SK-N-SH (cell line): ENCODE data around the gene RHOU. TPM values are rescaled to one million over a fixed set of nuclear protein-coding genes. Genes with fewer than 3 reads are reported as not detected.

Experiments used
- CTCF ChIA-PET: fragments of 300-600, 350-600 bp; formaldehyde crosslinking; extraction: SDS; loops from one replicate; lab custom pipeline; 2021; lab: Yijun Ruan, JAX
- POLR2A ChIA-PET: fragments of 350-600 bp; sonication (Branson Sonifier 250); formaldehyde crosslinking; extraction: SDS; loops from one replicate; lab custom pipeline; 2020; ENCODE audit warnings: antibody characterized with exemption, inconsistent platforms; lab: Yijun Ruan, JAX
- DNase-seq: peaks from one replicate; pipeline ENCODE4 v3.0.0; 2012
- H2AFZ ChIP-seq: fragments of 200-600 bp; sonication (generic); 2 replicates; pipeline ENCODE4 v1.8.1; 2016; ENCODE audit warnings: antibody characterized with exemption, mild to moderate bottlenecking, low read depth
- H3F3A ChIP-seq: fragments of 200-600 bp; sonication (generic); replicated peaks from 2 replicates; pipeline ENCODE3; 2016; ENCODE audit warnings: antibody characterized with exemption, mild to moderate bottlenecking; ENCODE audit not compliant: insufficient read depth
- H3K27ac ChIP-seq, 2 experiments: fragments of 200-500 bp in 1 of 2; fragments of 200-600 bp in 1 of 2; sonication (Bioruptor generic) in 1 of 2; sonication (generic), shearing (Covaris generic) in 1 of 2; 2 replicates each; pipeline versions ENCODE4 v1.5.1 to v1.6.1; 2014 to 2016; ENCODE audit warnings: low read depth in 2 of 2, inconsistent platforms in 1 of 2, low read length in 1 of 2, mild to moderate bottlenecking in 1 of 2, mixed read lengths in 1 of 2
- H3K27me3 ChIP-seq: fragments of 200-600 bp; sonication (generic), shearing (Covaris generic); 2 replicates; pipeline ENCODE4 v1.6.1; 2016; ENCODE audit warnings: mixed run types; ENCODE audit not compliant: insufficient read depth
- H3K36me3 ChIP-seq, 2 experiments: fragments of 200-500 bp in 1 of 2; fragments of 200-600 bp in 1 of 2; sonication (Bioruptor generic) in 1 of 2; sonication (generic) in 1 of 2; replicated peaks in 1 of 2; 2 replicates each; pipeline versions ENCODE3 to v1.5.1; 2014 to 2016; ENCODE audit warnings: low read length in 1 of 2, mild to moderate bottlenecking in 1 of 2; ENCODE audit not compliant: insufficient read depth in 2 of 2, control insufficient read depth in 1 of 2
- H3K4me1 ChIP-seq, 2 experiments: fragments of 200-500 bp in 1 of 2; fragments of 200-600 bp in 1 of 2; sonication (Bioruptor generic) in 1 of 2; sonication (generic), shearing (Covaris generic) in 1 of 2; 2 replicates each; pipeline versions ENCODE4 v1.5.1 to v1.6.1; 2014 to 2016; ENCODE audit warnings: low read depth in 1 of 2, low read length in 1 of 2, mixed run types in 1 of 2; ENCODE audit not compliant: insufficient read depth in 2 of 2, control insufficient read depth in 1 of 2
- H3K4me2 ChIP-seq: fragments of 200-600 bp; sonication (generic), shearing (Covaris generic); 2 replicates; pipeline ENCODE4 v1.6.1; 2017; ENCODE audit warnings: mixed run types
- H3K4me3 ChIP-seq, 2 experiments: fragments of 200-500 bp in 1 of 2; fragments of 200-600 bp in 1 of 2; sonication (Bioruptor generic) in 1 of 2; sonication (generic), shearing (Covaris generic) in 1 of 2; 2 replicates each; pipeline versions ENCODE4 v1.5.1 to v1.8.1; 2014 to 2016; ENCODE audit warnings: low read depth in 2 of 2, inconsistent platforms in 1 of 2, low read length in 1 of 2, mild to moderate bottlenecking in 1 of 2, mixed read lengths in 1 of 2, moderate library complexity in 1 of 2
- H3K79me2 ChIP-seq: fragments of 200-600 bp; sonication (generic); 2 replicates; pipeline ENCODE4 v1.8.1; 2017; ENCODE audit warnings: mild to moderate bottlenecking; ENCODE audit not compliant: insufficient read depth
- H3K9ac ChIP-seq: fragments of 200-600 bp; sonication (generic); 2 replicates; pipeline ENCODE4 v1.6.1; 2017; ENCODE audit warnings: mixed run types
- H3K9me2 ChIP-seq: fragments of 200-600 bp; sonication (generic); 2 replicates; pipeline ENCODE4 v1.6.1; 2017; ENCODE audit warnings: mixed run types
- H3K9me3 ChIP-seq: fragments of 200-600 bp; sonication (generic); 2 replicates; pipeline ENCODE4 v1.6.1; 2017; ENCODE audit warnings: mixed run types, mild to moderate bottlenecking, moderate library complexity
- H4K20me1 ChIP-seq: fragments of 200-600 bp; sonication (generic); 2 replicates; pipeline ENCODE4 v1.6.1; 2017; ENCODE audit warnings: mild to moderate bottlenecking, mixed run types; ENCODE audit not compliant: insufficient read depth
- CHD2 ChIP-seq: fragments of 150-350 bp; IDR thresholded peaks from 2 replicates; pipeline ENCODE4 v1.6.1; 2018; ENCODE audit warnings: low read length; ENCODE audit not compliant: partially characterized antibody
- ELF1 ChIP-seq: IDR thresholded peaks from 2 replicates; pipeline ENCODE4 v1.4.0; 2012
- EP300 ChIP-seq, 2 experiments: IDR thresholded peaks; 2 replicates each; pipeline versions ENCODE4 v1.4.0 to v1.6.1; 2012; ENCODE audit warnings: borderline replicate concordance in 1 of 2, low read depth in 1 of 2, low read length in 1 of 2
- EZH2phosphoT487 ChIP-seq: fragments of 200-600 bp; sonication (generic); IDR thresholded peaks from 2 replicates; pipeline ENCODE4 v1.6.1; 2017; ENCODE audit warnings: low read depth, mixed run types, mild to moderate bottlenecking, antibody characterized with exemption, moderate library complexity, borderline replicate concordance
- FOXJ3 ChIP-seq: sonication (generic); formaldehyde crosslinking; IDR thresholded peaks from 2 replicates; pipeline ENCODE4 v1.5.1; 2020; ENCODE audit warnings: mild to moderate bottlenecking, missing genetic modification reagents
- GABPA ChIP-seq: IDR thresholded peaks from 2 replicates; pipeline ENCODE4 v1.4.0; 2012; ENCODE audit warnings: low read depth, mild to moderate bottlenecking
- JUND ChIP-seq: IDR thresholded peaks from 2 replicates; pipeline ENCODE4 v1.4.0; 2012
- MXI1 ChIP-seq: IDR thresholded peaks from 2 replicates; pipeline ENCODE4 v1.6.1; 2012; ENCODE audit warnings: mild to moderate bottlenecking, low read depth, low read length, improper control_type of control experiment
- NFIC ChIP-seq: IDR thresholded peaks from 2 replicates; pipeline ENCODE4 v1.4.0; 2012; ENCODE audit warnings: borderline replicate concordance
- NRF1 ChIP-seq: IDR thresholded peaks from 2 replicates; pipeline ENCODE4 v1.6.1; 2012; ENCODE audit warnings: low read depth, mild to moderate bottlenecking, low read length
- POLR2AphosphoS5 ChIP-seq: IDR thresholded peaks from 2 replicates; pipeline ENCODE4 v1.6.1; 2012; ENCODE audit warnings: low read depth, low read length
- RCOR1 ChIP-seq: fragments of 150-350 bp; IDR thresholded peaks from 2 replicates; pipeline ENCODE4 v1.6.1; 2017; ENCODE audit warnings: antibody characterized with exemption, low read length
- RFX5 ChIP-seq: IDR thresholded peaks from 2 replicates; pipeline ENCODE4 v1.6.1; 2012; ENCODE audit warnings: mild to moderate bottlenecking, improper control_type of control experiment, low read length
- RXRA ChIP-seq: IDR thresholded peaks from 2 replicates; pipeline ENCODE4 v1.4.0; 2012; ENCODE audit warnings: low read depth, mild to moderate bottlenecking, borderline replicate concordance
- TCF12 ChIP-seq: IDR thresholded peaks from 2 replicates; pipeline ENCODE4 v1.4.0; 2012
- YY1 ChIP-seq: IDR thresholded peaks from 2 replicates; pipeline ENCODE4 v1.4.0; 2012; ENCODE audit warnings: low read depth, mild to moderate bottlenecking
- WGBS: methylation state at CpG from one replicate; pipeline ENCODE4 v1.1.6; 2017; ENCODE audit warnings: low lambda C conversion rate; 5-methylcytosine and 5-hydroxymethylcytosine counted together
- polyA plus RNA-seq, 3 experiments: library from polyadenylated mRNA; depleted of rRNA; stranded (reverse); fragments of >200 nt; gene quantifications; 2 replicates each; pipeline ENCODE4 v1.2.3, GENCODE V29; 2012
- TF ChIP-seq, protein P1 (sequence below): IDR thresholded peaks from 2 replicates; pipeline ENCODE4 v1.4.0; 2012; ENCODE audit warnings: low read depth, borderline replicate concordance
- TF ChIP-seq, protein P2 (sequence below): IDR thresholded peaks from 2 replicates; pipeline ENCODE4 v1.6.1; 2012; ENCODE audit warnings: mild to moderate bottlenecking, low read depth, low read length, moderate library complexity
- TF ChIP-seq, protein P3 (sequence below): IDR thresholded peaks from 2 replicates; pipeline ENCODE4 v1.4.0; 2012; ENCODE audit warnings: low read depth

RHOU gene
- polyA plus RNA-seq, 1 of the 3 experiments (the other 2 are of a cell fraction): 0.36 TPM

DNA sequence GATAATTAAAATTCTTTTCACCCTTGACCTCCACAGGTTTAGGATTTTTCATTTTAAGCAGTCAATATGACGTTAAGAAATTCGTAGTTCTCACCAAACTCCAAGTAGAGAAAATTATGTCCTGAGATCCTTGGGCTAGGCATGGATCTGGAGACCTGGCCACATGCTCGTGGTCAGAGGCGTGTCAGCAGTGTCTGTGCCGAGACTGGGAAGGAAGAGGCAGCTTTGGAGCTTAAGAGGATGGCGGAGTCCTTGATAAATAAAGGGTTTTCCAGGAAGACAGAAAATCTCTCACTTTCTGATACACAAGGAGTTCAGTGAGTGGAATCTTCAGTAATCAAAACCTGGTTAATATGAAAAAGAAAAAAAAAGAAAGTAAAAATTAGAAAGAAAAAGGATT is 17.0 kb downstream of the RHOU start:
- Histone ChIP-seq H3F3A (no peaks in the 10 kb centered on the region), H3K79me2 (no peaks in the 10 kb centered on the region), H3K4me3 (no peak overlapping the region), H3K4me2 (no peak overlapping the region), H3K9me3 (no peaks in the 10 kb centered on the region), H4K20me1 (no peaks in the 10 kb centered on the region), H3K27ac (no peak overlapping the region), H3K27me3 (no peaks in the 10 kb centered on the region; the same call in 1 of the 2 replicates), H3K9ac (no peak overlapping the region), H3K36me3 (no peaks in the 10 kb centered on the region), H3K4me1 (peaks cover 0 to 5% of the 10 kb centered on the region in 2 experiments; a peak in 1 of 4 replicates), H2AFZ (no peak overlapping the region), H3K9me2 (no peaks in the 10 kb centered on the region)
- ChIA-PET CTCF (interaction anchor here (0.5 kb wide), 1 partner anchor 34 kb away, joined by 3 read pairs; no protein-coding TSS in a partner anchor), POLR2A (no interaction called here)
- DNase-seq: no peak
- TF ChIP-seq FOXJ3 (CRISPR knock-in tag): no peak
- no peak for TF ChIP-seq NFIC
- TF ChIP-seq RXRA: no peak
- no peak for TF ChIP-seq EP300 (IDR thresholded peaks at IDR 0.05; ENCODE audit: borderline replicate concordance in 1 of 2, low read depth in 1 of 2, low read length in 1 of 2)
- no peak for TF ChIP-seq MXI1
- no peak for TF ChIP-seq RCOR1
- TF ChIP-seq RFX5: no peak
- no peak for TF ChIP-seq CHD2
- TF ChIP-seq POLR2AphosphoS5: no peak
- TF ChIP-seq, protein P1, sequence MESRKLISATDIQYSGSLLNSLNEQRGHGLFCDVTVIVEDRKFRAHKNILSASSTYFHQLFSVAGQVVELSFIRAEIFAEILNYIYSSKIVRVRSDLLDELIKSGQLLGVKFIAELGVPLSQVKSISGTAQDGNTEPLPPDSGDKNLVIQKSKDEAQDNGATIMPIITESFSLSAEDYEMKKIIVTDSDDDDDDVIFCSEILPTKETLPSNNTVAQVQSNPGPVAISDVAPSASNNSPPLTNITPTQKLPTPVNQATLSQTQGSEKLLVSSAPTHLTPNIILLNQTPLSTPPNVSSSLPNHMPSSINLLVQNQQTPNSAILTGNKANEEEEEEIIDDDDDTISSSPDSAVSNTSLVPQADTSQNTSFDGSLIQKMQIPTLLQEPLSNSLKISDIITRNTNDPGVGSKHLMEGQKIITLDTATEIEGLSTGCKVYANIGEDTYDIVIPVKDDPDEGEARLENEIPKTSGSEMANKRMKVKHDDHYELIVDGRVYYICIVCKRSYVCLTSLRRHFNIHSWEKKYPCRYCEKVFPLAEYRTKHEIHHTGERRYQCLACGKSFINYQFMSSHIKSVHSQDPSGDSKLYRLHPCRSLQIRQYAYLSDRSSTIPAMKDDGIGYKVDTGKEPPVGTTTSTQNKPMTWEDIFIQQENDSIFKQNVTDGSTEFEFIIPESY: no peak
- TF ChIP-seq JUND: no peak
- no peak for TF ChIP-seq TCF12
- no peak for TF ChIP-seq ELF1
- WGBS: 70% methylated on average over 6 of the region's 6 CpGs

DNA sequence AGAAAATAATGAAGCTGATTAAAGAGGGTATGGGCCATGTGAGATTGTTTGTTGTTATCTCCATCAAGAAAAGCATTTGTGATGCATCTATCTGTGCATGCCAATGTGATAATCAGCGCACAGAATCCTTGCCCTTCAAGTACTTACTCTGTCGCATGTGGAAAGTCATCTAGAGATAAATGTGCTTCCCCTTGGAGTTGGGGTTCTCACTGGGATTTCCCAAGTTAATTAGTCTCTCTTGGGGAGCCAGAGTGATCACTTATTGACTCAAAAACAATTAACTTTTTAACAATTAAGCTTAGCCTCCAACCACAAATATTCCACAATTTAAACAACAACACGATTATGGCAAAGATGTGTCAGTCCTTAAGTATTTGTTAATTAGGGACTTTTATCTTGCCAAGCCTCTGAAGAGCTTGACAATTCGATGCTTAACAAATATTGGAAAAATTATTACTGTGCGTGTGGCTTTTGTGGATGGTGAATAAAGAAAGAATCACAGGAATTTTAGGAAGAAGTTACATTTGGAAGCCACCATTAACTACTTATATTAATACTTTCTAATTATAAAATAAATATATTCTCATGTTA is 17.5 kb downstream of the RHOU start:
- CTCF ChIA-PET: interaction anchor here (0.5 to 0.7 kb wide), 2 partner anchors 34 to 324 kb away, joined by 3 read pairs; no protein-coding TSS in a partner anchor
- Histone ChIP-seq H3K79me2 (no peaks in the 10 kb centered on the region), H4K20me1 (no peaks in the 10 kb centered on the region), H2AFZ (no peak overlapping the region), H3K9ac (no peak overlapping the region), H3K9me3 (no peaks in the 10 kb centered on the region), H3K9me2 (no peaks in the 10 kb centered on the region), H3K4me3 (no peak overlapping the region), H3K4me2 (no peak overlapping the region), H3K36me3 (no peaks in the 10 kb centered on the region), H3F3A (no peaks in the 10 kb centered on the region), H3K27ac (no peak overlapping the region), H3K27me3 (no peaks in the 10 kb centered on the region; the same call in 1 of the 2 replicates), H3K4me1 (peaks cover 0 to 5% of the 10 kb centered on the region in 2 experiments; a peak in 1 of 4 replicates)
- TF ChIP-seq FOXJ3 (CRISPR knock-in tag) (no peak), CHD2 (no peak), EZH2phosphoT487 (no peak), POLR2AphosphoS5 (no peak), NRF1 (no peak), JUND (no peak), YY1 (no peak), MXI1 (no peak), GABPA (no peak), RXRA (no peak)
- TF ChIP-seq, protein P2, sequence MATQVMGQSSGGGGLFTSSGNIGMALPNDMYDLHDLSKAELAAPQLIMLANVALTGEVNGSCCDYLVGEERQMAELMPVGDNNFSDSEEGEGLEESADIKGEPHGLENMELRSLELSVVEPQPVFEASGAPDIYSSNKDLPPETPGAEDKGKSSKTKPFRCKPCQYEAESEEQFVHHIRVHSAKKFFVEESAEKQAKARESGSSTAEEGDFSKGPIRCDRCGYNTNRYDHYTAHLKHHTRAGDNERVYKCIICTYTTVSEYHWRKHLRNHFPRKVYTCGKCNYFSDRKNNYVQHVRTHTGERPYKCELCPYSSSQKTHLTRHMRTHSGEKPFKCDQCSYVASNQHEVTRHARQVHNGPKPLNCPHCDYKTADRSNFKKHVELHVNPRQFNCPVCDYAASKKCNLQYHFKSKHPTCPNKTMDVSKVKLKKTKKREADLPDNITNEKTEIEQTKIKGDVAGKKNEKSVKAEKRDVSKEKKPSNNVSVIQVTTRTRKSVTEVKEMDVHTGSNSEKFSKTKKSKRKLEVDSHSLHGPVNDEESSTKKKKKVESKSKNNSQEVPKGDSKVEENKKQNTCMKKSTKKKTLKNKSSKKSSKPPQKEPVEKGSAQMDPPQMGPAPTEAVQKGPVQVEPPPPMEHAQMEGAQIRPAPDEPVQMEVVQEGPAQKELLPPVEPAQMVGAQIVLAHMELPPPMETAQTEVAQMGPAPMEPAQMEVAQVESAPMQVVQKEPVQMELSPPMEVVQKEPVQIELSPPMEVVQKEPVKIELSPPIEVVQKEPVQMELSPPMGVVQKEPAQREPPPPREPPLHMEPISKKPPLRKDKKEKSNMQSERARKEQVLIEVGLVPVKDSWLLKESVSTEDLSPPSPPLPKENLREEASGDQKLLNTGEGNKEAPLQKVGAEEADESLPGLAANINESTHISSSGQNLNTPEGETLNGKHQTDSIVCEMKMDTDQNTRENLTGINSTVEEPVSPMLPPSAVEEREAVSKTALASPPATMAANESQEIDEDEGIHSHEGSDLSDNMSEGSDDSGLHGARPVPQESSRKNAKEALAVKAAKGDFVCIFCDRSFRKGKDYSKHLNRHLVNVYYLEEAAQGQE: no peak
- TF ChIP-seq, protein P3, sequence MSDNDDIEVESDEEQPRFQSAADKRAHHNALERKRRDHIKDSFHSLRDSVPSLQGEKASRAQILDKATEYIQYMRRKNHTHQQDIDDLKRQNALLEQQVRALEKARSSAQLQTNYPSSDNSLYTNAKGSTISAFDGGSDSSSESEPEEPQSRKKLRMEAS: no peak
- WGBS: 72% methylated on average over 5 of the region's 5 CpGs
- no peak for DNase-seq
- POLR2A ChIA-PET: no interaction called here
